GM12878 (cell line): ENCODE results near the gene FAM163B. TPM values are rescaled to one million over a fixed set of nuclear protein-coding genes. Genes with fewer than 3 reads are reported as not detected.

Experiments
- ATAC-seq: fragments of 200-7000 bp; cut with Tn5 transposase; 3 replicates; pipeline ENCODE4 v1.9.1; 2020; ENCODE audit warnings: mild to moderate bottlenecking, moderate library complexity
- BruUV-seq: library from RNA; stranded (reverse); fragments of 400-500 nt; replicated peaks from 2 replicates; lab custom pipeline; 2021; lab: Mats Ljungman, UMichigan
- CTCF ChIA-PET: fragments of 300-600 bp; sonication (Branson Sonifier 250); formaldehyde crosslinking; extraction: SDS; loops from one replicate; lab custom pipeline; 2021; ENCODE audit warnings: inconsistent platforms; lab: Yijun Ruan, JAX
- POLR2A ChIA-PET: fragments of 350-600 bp; formaldehyde crosslinking; extraction: SDS; loops from one replicate; lab custom pipeline; 2021; ENCODE audit warnings: inconsistent platforms; lab: Charles Lee
- RAD21 ChIA-PET: fragments of 300-600 bp; sonication (Branson Sonifier 250); formaldehyde crosslinking; loops from one replicate; lab custom pipeline; 2023; ENCODE audit warnings: antibody characterized with exemption; ENCODE audit not compliant: unreplicated experiment; lab: Charles Lee
- SMC1A ChIA-PET: fragments of 300-600 bp; sonication (Branson Sonifier 250); formaldehyde crosslinking; loops from one replicate; lab custom pipeline; 2023; ENCODE audit not compliant: unreplicated experiment, uncharacterized antibody; lab: Charles Lee
- DNase-seq: peaks from one replicate; pipeline ENCODE4 v3.0.0-alpha.2; 2011; ENCODE audit warnings: low read depth, low spot score
- FAIRE-seq: peaks from 3 replicates; lab custom pipeline; 2011; peaks lifted over from hg19 to GRCh38; lab: Jason Lieb, UNC
- H2AFZ ChIP-seq: 2 replicates; pipeline ENCODE4 v1.6.0; 2011; ENCODE audit warnings: low read depth, low read length, control low read depth; ENCODE audit not compliant: control insufficient read depth
- H3K27ac ChIP-seq: 2 replicates; pipeline ENCODE4 v1.5.1; 2011; ENCODE audit warnings: control low read depth; ENCODE audit not compliant: control insufficient read depth, insufficient read depth
- H3K27me3 ChIP-seq, 2 experiments: replicated peaks in 1 of 2; 2 replicates each; pipeline versions ENCODE4 v1.6.0 to v1.6.1; 2011; ENCODE audit warnings: low read length in 1 of 2; ENCODE audit not compliant: control insufficient read depth in 2 of 2, insufficient read depth in 2 of 2
- H3K36me3 ChIP-seq, 2 experiments: 2 replicates each; pipeline ENCODE4 v1.5.1; 2011; ENCODE audit warnings: low read length in 1 of 2; ENCODE audit not compliant: control insufficient read depth in 2 of 2, insufficient read depth in 2 of 2
- H3K4me1 ChIP-seq: 2 replicates; pipeline ENCODE4 v1.6.1; 2011; ENCODE audit warnings: mild to moderate bottlenecking, low read length, moderate library complexity, mixed read lengths; ENCODE audit not compliant: control insufficient read depth, insufficient read depth
- H3K4me2 ChIP-seq: 2 replicates; pipeline ENCODE4 v1.6.0; 2011; ENCODE audit warnings: control low read depth; ENCODE audit not compliant: control insufficient read depth, insufficient read depth
- H3K4me3 ChIP-seq: fragments of 200-600 bp; sonication (generic); 2 replicates; pipeline ENCODE4 v1.5.1; 2016
- H3K79me2 ChIP-seq: 2 replicates; pipeline ENCODE4 v1.6.0; 2011; ENCODE audit warnings: low read length; ENCODE audit not compliant: control insufficient read depth, insufficient read depth
- H3K9ac ChIP-seq: 2 replicates; pipeline ENCODE4 v1.8.0; 2011; ENCODE audit warnings: low read length, control low read depth, mixed read lengths; ENCODE audit not compliant: control insufficient read depth, insufficient read depth
- H3K9me3 ChIP-seq: replicated peaks from 3 replicates; pipeline ENCODE4 v1.5.1; 2011; ENCODE audit warnings: mild to moderate bottlenecking, low read length; ENCODE audit not compliant: control insufficient read depth, insufficient read depth
- H4K20me1 ChIP-seq: 2 replicates; pipeline ENCODE4 v1.6.0; 2011; ENCODE audit not compliant: control insufficient read depth, insufficient read depth
- CEBPB ChIP-seq, 2 experiments: fragments of 150-350 bp in 1 of 2; IDR thresholded peaks; 2 replicates each; pipeline ENCODE4 v1.6.1; 2012 to 2014; ENCODE audit warnings: low read depth in 2 of 2, low read length in 2 of 2, borderline replicate concordance in 1 of 2, inconsistent platforms in 1 of 2
- E4F1 ChIP-seq: fragments of 450-650 bp; IDR thresholded peaks from 2 replicates; pipeline ENCODE4 v1.6.1; 2018; ENCODE audit warnings: borderline replicate concordance, mild to moderate bottlenecking; ENCODE audit not compliant: partially characterized antibody
- EED ChIP-seq: sonication (generic); IDR thresholded peaks from 2 replicates; pipeline ENCODE4 v1.6.1; 2016; ENCODE audit warnings: antibody characterized with exemption, low read depth
- IKZF2 ChIP-seq, 2 experiments: fragments of 450-650 bp; IDR thresholded peaks; 2 replicates each; pipeline ENCODE4 v1.6.1; 2017; ENCODE audit warnings: mild to moderate bottlenecking in 2 of 2, moderate library complexity in 2 of 2
- KAT2A ChIP-seq: conservative IDR thresholded peaks from 2 replicates; pipeline ENCODE4 v1.6.1; 2011; ENCODE audit warnings: low read depth, low read length; ENCODE audit not compliant: control insufficient read depth
- PAX5 ChIP-seq: IDR thresholded peaks from 2 replicates; pipeline ENCODE4 v1.6.1; 2011; ENCODE audit warnings: low read depth, low read length, borderline replicate concordance
- RAD51 ChIP-seq: fragments of 450-650 bp; IDR thresholded peaks from 2 replicates; pipeline ENCODE4 v1.6.1; 2016; ENCODE audit warnings: moderate library complexity, mild to moderate bottlenecking, inconsistent platforms
- REST ChIP-seq: IDR thresholded peaks from 2 replicates; pipeline ENCODE4 v1.6.1; 2012; ENCODE audit warnings: mild to moderate bottlenecking, low read depth, low read length
- RUNX3 ChIP-seq: IDR thresholded peaks from 2 replicates; pipeline ENCODE4 v1.6.1; 2012; ENCODE audit warnings: low read length, inconsistent platforms
- WGBS: methylation state at CpG from one replicate; pipeline ENCODE4 v1.1.6; 2016; ENCODE audit warnings: low lambda C conversion rate; ENCODE audit not compliant: insufficient replicate concordance, insufficient coverage; ENCODE audit errors: missing lambda C conversion rate; 5-methylcytosine and 5-hydroxymethylcytosine counted together
- in situ Hi-C: fragments of 300-500 bp; cut with MboI; formaldehyde crosslinking; loops from 9 replicates; pipeline ENCODE4 v1.14.3; 2018; ENCODE audit warnings: mixed read lengths
- intact Hi-C: fragments of 100-400 bp; cut with micrococcal nuclease; formaldehyde crosslinking; loops from one replicate; pipeline ENCODE4 v1.14.2; 2022; ENCODE audit not compliant: unreplicated experiment
- polyA plus RNA-seq, 11 experiments: library from polyadenylated mRNA; depleted of rRNA in 4 of 11; unstranded in 6 of 11; stranded (reverse) in 5 of 11; fragments of >200 nt; fragmentation: Nextera tagmentation in 4 of 11; fragmentation: Illumina TruSeq in 1 of 11; extraction: Ambion mirVana in 4 of 11; extraction: Trizol in 1 of 11; gene quantifications; 1 replicate in 1 of 11; 2 replicates in 10 of 11; pipeline versions ENCODE4 v1.2.1 to v1.2.3, GENCODE V29; 2011 to 2016; ENCODE audit warnings: inconsistent platforms in 2 of 11, missing spikeins in 2 of 11, low read depth in 1 of 11
- total RNA-seq, 4 experiments: library from RNA; depleted of rRNA in 3 of 4; stranded (reverse); fragments of >200 nt in 3 of 4; fragmentation: Illumina TruSeq in 1 of 4; extraction: Trizol in 1 of 4; gene quantifications; 2 replicates each; pipeline versions ENCODE4 v1.2.1 to v1.2.3, GENCODE V29; 2013 to 2021
- TF ChIP-seq, protein P1 (sequence below): IDR thresholded peaks from 2 replicates; pipeline ENCODE4 v1.6.1; 2011; ENCODE audit warnings: low read depth, low read length, improper control_type of control experiment, borderline replicate concordance

The FAM163B gene
- total and polyA plus RNA-seq, 10 of the 15 experiments (the other 5 are each of a cell fraction or from before 2014, with no cell fraction given): not detected

DNA sequence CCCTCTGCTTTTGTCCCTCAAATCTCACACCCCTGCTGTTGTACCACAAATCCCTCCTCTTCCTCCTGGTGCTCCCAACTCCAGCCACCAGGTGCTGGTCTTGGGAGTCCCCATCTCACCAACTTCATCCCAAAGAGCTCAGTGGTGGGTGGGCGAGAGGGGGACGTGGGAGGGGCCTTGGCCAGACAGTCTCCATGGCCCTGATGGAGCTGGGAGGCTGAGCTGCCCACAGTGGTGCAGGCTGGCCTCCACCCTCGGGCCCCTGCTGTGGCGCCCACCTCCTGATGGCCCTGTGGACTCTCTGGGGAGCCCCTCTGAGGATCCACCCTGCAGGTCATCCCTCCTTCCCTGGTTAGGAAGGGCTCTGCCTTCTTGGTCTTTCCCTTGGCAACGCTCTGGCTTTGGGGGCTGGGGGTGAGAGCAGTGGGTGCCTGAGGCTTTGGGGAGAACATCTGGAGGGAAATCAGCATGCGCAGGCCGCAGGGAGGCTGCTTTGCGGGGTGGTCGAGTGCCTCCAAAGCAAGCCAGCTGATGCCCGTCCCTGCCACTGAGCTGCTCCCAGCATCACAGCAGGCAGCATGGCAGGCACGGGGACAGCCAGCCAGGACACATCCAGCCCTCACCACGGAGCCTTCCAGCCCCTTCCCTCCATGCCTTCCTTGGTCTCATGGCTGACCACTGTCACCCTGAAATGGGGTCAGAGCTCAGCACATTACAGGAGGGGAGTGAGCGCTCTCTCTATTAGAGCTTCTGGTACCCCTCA is 7.6 kb upstream of the FAM163B start (continued):
- TF ChIP-seq REST (no peak), RAD51 (no peak), EED (no peak)

- Histone ChIP-seq H3K27me3 (peaks cover 0 to 3% of the 10 kb centered on the region in 2 experiments; a peak in 2 of 4 replicates), H2AFZ (no peak overlapping the region), H3K4me1 (peaks cover 6% of the 10 kb centered on the region; the same call in 1 of the 2 replicates), H3K9ac (no peak overlapping the region), H3K36me3 (no peaks in the 10 kb centered on the region), H3K27ac (no peak overlapping the region), H3K9me3 (no peaks in the 10 kb centered on the region), H3K4me3 (no peak overlapping the region), H3K4me2 (no peak overlapping the region), H3K79me2 (no peaks in the 10 kb centered on the region), H4K20me1 (no peaks in the 10 kb centered on the region)
- CTCF ChIA-PET: no interaction called here
- TF ChIP-seq KAT2A (no peak), IKZF2 (IDR thresholded peaks at IDR 0.05) (no peak), RUNX3 (no peak), E4F1 (no peak), CEBPB (IDR thresholded peaks at IDR 0.05; ENCODE audit: borderline replicate concordance in 1 of 2, low read depth in 2 of 2, low read length in 2 of 2) (no peak), PAX5 (no peak)
- TF ChIP-seq, protein P1, sequence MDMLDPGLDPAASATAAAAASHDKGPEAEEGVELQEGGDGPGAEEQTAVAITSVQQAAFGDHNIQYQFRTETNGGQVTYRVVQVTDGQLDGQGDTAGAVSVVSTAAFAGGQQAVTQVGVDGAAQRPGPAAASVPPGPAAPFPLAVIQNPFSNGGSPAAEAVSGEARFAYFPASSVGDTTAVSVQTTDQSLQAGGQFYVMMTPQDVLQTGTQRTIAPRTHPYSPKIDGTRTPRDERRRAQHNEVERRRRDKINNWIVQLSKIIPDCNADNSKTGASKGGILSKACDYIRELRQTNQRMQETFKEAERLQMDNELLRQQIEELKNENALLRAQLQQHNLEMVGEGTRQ: no peak
- BruUV-seq: no TSS peak
- DNase-seq: no peak
- in situ Hi-C loops (no loop called here), intact Hi-C loops (no loop called here)
- no peak for ATAC-seq
- SMC1A ChIA-PET: no interaction called here
- FAIRE-seq: no peak
- POLR2A ChIA-PET: no interaction called here
- 55% methylated on average over 13 of the region's 13 CpGs for WGBS
- RAD21 ChIA-PET: no interaction called here
Measured at GRCh38 chr9:133615606-133616188, 6.5 kb upstream of the FAM163B start.
